GM23248 (cell line): Measurements from ENCODE around the gene ARID1B.

Experiments used
- EZH2 ChIP-seq: fragments of 200-600 bp; sonication (generic); IDR thresholded peaks from 2 replicates; pipeline ENCODE4 v1.6.1; 2018; ENCODE audit warnings: antibody characterized with exemption, mild to moderate bottlenecking; ENCODE audit not compliant: insufficient read depth, poor library complexity, severe bottlenecking
- EZH2phosphoT487 ChIP-seq: fragments of 200-600 bp; sonication (generic); IDR thresholded peaks from 2 replicates; pipeline ENCODE4 v1.6.1; 2018; ENCODE audit warnings: antibody characterized with exemption, moderate library complexity, mild to moderate bottlenecking, low read depth; ENCODE audit not compliant: insufficient read depth

GRCh38 chr6:156780102-156780641 is 3.0 kb downstream of the ARID1B start:
- TF ChIP-seq EZH2phosphoT487: no peak
- no peak for TF ChIP-seq EZH2
